ENCODE data around the gene XIRP1. TPM values are rescaled to one million over a fixed set of nuclear protein-coding genes. Genes with fewer than 3 reads are reported as not detected.

Gene XIRP1
- total and polyA plus RNA-seq, 2 of the 13 experiments (the other 11 are each of a cell fraction or from before 2014, with no cell fraction given), result not detected

DNA sequence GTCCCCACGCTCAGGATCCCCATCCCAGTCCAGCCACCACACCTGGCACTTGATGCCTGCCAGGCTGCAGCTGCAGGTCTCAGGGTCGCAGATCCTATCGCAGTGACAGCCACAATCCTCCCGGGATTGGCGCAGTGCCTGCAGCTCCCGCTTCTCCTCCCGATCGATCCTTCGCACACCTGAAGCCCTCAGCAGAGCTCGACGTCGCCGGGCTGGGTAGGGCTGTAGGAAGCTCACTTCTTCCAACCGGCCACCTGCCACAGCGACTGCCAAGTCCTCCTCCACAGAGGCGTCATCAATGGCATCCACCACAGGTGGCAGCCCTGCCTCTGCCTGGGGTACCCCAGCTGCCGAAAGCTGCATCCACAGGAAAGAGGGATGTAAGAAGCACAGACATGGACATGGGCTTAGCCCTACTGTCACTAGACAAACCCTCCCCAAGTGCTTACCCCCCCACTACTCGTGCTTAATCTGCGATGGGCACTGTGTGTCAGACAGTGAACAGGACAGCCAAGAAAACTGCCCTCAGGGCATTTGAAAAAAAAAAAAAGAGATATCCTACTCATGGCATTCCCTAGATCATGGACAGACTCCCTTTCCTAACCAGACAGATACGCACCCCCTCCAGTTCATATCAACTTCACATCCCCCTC is 48.2 kb downstream of the XIRP1 start:
- Histone ChIP-seq H3K9me3 (ENCODE audit: low read length) (no peaks in the 10 kb centered on the region), H3K27ac (ENCODE audit: extremely low read length, insufficient read depth, low read length) (no peak overlapping the region), H3K4me3 (replicated peaks in 1 of 3; ENCODE audit: insufficient read depth in 1 of 3, low read depth in 2 of 3, low read length in 3 of 3) (no peak overlapping the region), H3K4me2 (ENCODE audit: low read depth, low read length) (no peak overlapping the region), H3K4me1 (ENCODE audit: insufficient read depth, low read length) (peaks cover 30% of the 10 kb centered on the region), H3K79me2 (ENCODE audit: insufficient read depth, low read length) (peaks cover 20% of the 10 kb centered on the region), H4K20me1 (ENCODE audit: insufficient read depth, low read length) (peaks cover 33% of the 10 kb centered on the region), H2AFZ (ENCODE audit: low read length) (no peak overlapping the region), H3K9ac (ENCODE audit: insufficient read depth, low read depth, low read length) (no peak overlapping the region), H3K36me3 (replicated peaks in 1 of 2; ENCODE audit: control insufficient read depth in 1 of 2, insufficient read depth in 2 of 2, low read length in 2 of 2) (peaks cover 28 to 54% of the 10 kb centered on the region in 2 experiments; a peak in 4 of 5 replicates), H3K27me3 (ENCODE audit: control insufficient read depth in 1 of 2, insufficient read depth in 2 of 2, low read length in 2 of 2) (no peaks in the 10 kb centered on the region)
- intact Hi-C loops (cut with micrococcal nuclease; ENCODE audit: unreplicated experiment) (no loop called here), in situ Hi-C loops (cut with HindIII; ENCODE audit: extremely low pct_ligation_motif_present, low pct_unique_long_range_greater_than_20kb) (no loop called here)
- TF ChIP-seq AGO1 (IDR thresholded peaks at IDR 0.05; ENCODE audit: low read depth, low read length, poor library complexity, severe bottlenecking), result peak; percentile 94
- TF ChIP-seq CAMTA2 (CRISPR knock-in tag; IDR thresholded peaks at IDR 0.05; ENCODE audit: borderline replicate concordance), result no peak
- no peak for TF ChIP-seq SKI (IDR thresholded peaks at IDR 0.05; ENCODE audit: partially characterized antibody)
- TF ChIP-seq NFIB (CRISPR knock-in tag; IDR thresholded peaks at IDR 0.05; ENCODE audit: borderline replicate concordance), result no peak
- no peak for TF ChIP-seq MAF1 (CRISPR knock-in tag; IDR thresholded peaks at IDR 0.05; ENCODE audit: borderline replicate concordance)
- no peak for TF ChIP-seq SMAD9 (CRISPR knock-in tag; IDR thresholded peaks at IDR 0.05)
- TF ChIP-seq RAD21 (CRISPR knock-in tag; IDR thresholded peaks at IDR 0.05), result 0 out of 2 replicates have a peak, but pooled peaks have one; percentile 10
- peak; percentile 72; the same call in 1 of the 2 replicates for TF ChIP-seq POLR2AphosphoS2 (IDR thresholded peaks at IDR 0.05; ENCODE audit: low read depth, low read length)
- no peak for TF ChIP-seq ARNT2 (CRISPR knock-in tag; IDR thresholded peaks at IDR 0.05; ENCODE audit: low read depth)
- TF ChIP-seq ARID3A (IDR thresholded peaks at IDR 0.05; ENCODE audit: low read depth, low read length), result no peak
- no peak for TF ChIP-seq ZKSCAN8 (CRISPR knock-in tag; IDR thresholded peaks at IDR 0.05; ENCODE audit: borderline replicate concordance)
- BruUV-seq (replicated peaks), result no TSS peak
- FAIRE-seq, result no peak
- ATAC-seq, result no peak
- DNase-seq (ENCODE audit: low spot score), result no peak
- whole genome bisulfite sequencing (ENCODE audit: low lambda C conversion rate), result 95% methylated on average over 13 of the region's 20 CpGs
- CTCF ChIA-PET (ENCODE audit: low intra/inter-chr PET ratio, low total read pairs), result no interaction called here
- POLR2A ChIA-PET, result no interaction called here
